ENCODE data around the gene ZBTB40. TPM values are rescaled to one million over a fixed set of nuclear protein-coding genes. Genes with fewer than 3 reads are reported as not detected.

The ZBTB40 gene
- polyA plus RNA-seq, 3 donors, result 1.1 to 17.8 (median 1.3) TPM

DNA sequence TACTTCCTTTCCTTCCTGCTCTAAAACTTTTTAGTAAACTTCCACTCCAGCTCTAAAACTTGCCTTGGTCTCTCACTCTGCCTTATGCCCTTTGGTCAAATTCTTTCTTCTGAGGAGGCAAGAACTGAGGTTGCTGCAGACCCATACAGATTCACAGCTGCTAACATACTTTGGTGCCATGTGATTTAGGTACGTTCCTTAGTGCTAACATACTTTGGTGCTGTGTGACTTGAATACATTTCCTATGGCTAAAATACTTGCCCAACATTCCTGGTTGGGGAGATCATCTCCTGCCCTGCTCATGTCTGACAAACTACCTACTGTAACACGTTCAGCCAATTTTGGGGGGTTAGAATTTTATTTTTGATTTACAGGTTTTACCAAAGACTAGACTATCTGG, 6.8 kb upstream of the ZBTB40 start:
- Mint-ChIP-seq H3K27ac (peak overlapping the region in 1 of 7 donors; percentile 47), H3K27me3 (ENCODE audit: low read depth in 3 of 3) (peaks cover 7 to 15% (median 8%) of the 10 kb centered on the region in 3 donors), H3K9me3 (peaks cover 17 to 23% (median 20%) of the 10 kb centered on the region in 7 donors), H3K36me3 (no peaks in the 10 kb centered on the region), H3K4me1 (no peaks in the 10 kb centered on the region), H3K4me3 (no peak overlapping the region)
- TF ChIP-seq, protein P1, sequence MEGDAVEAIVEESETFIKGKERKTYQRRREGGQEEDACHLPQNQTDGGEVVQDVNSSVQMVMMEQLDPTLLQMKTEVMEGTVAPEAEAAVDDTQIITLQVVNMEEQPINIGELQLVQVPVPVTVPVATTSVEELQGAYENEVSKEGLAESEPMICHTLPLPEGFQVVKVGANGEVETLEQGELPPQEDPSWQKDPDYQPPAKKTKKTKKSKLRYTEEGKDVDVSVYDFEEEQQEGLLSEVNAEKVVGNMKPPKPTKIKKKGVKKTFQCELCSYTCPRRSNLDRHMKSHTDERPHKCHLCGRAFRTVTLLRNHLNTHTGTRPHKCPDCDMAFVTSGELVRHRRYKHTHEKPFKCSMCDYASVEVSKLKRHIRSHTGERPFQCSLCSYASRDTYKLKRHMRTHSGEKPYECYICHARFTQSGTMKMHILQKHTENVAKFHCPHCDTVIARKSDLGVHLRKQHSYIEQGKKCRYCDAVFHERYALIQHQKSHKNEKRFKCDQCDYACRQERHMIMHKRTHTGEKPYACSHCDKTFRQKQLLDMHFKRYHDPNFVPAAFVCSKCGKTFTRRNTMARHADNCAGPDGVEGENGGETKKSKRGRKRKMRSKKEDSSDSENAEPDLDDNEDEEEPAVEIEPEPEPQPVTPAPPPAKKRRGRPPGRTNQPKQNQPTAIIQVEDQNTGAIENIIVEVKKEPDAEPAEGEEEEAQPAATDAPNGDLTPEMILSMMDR (IDR thresholded peaks at IDR 0.05), result no peak
- H4K20me1 ChIP-seq (ENCODE audit: insufficient read depth, low read length), result no peaks in the 10 kb centered on the region
- no peak overlapping the region for H2AFZ ChIP-seq (ENCODE audit: insufficient read depth, low read depth, low read length, poor library complexity, severe bottlenecking)
- H3K4me2 ChIP-seq (replicated peaks; ENCODE audit: extremely low read depth, low read length, poor library complexity, severe bottlenecking), result no peak overlapping the region
- H3K36me3 ChIP-seq (replicated peaks in 1 of 2; ENCODE audit: control insufficient read depth in 1 of 2, insufficient read depth in 2 of 2, low read length in 2 of 2), result no peaks in the 10 kb centered on the region
- no peaks in the 10 kb centered on the region for H3K4me1 ChIP-seq (ENCODE audit: control insufficient read depth in 1 of 2, insufficient read depth in 2 of 2, low read length in 2 of 2)
- no peaks in the 10 kb centered on the region for H3K27me3 ChIP-seq (ENCODE audit: control insufficient read depth in 2 of 2, insufficient read depth in 2 of 2, low read length in 2 of 2)
- no peaks in the 10 kb centered on the region for H3K79me2 ChIP-seq (ENCODE audit: insufficient read depth, low read length)
- H3K9me3 ChIP-seq (replicated peaks in 1 of 2; ENCODE audit: control insufficient read depth in 1 of 2, insufficient read depth in 1 of 2, low read length in 2 of 2), result peaks cover 8 to 18% of the 10 kb centered on the region in 2 donors
- H3K4me3 ChIP-seq (replicated peaks in 1 of 3; ENCODE audit: low read depth in 2 of 3, low read length in 3 of 3), result no peak overlapping the region
- intact Hi-C loops (cut with micrococcal nuclease), result no loop called here
- DNase-seq, result no peak
- no CpG with 5 or more reads among the region's 2 CpGs for WGBS (ENCODE audit: insufficient coverage)
- no peak overlapping the region for H3K9ac ChIP-seq (ENCODE audit: insufficient read depth, low read length, poor library complexity, severe bottlenecking)
- H3K27ac ChIP-seq (ENCODE audit: low read depth in 1 of 2, low read length in 2 of 2), result no peak overlapping the region

DNA sequence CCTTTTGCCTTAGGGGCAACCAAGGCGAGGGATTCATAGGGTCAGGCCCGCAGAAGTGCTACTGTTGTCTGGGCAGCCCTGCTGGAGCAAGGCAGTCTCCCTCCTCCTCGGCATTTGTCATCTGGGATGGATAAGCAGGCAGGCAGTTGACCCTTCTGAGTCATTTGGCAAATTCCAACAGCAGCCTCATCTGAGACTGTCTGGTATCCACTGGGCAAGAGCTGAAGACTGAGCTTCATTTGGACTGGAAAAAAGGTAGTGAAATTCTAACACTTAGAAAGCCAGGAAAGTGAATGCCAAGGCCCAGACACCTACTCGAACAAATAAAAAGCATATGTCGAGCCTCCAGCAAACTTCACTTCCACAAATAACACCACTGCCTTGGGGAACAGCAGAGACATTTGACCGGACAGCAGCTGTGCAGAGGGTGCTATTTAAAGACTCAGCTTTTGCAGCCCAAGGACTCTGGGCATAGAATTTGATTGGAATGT, 4.0 kb upstream of the ZBTB40 start:
- peaks cover 10 to 13% of the 10 kb centered on the region in 2 donors for H3K4me1 ChIP-seq (ENCODE audit: control insufficient read depth in 1 of 2, insufficient read depth in 2 of 2, low read length in 2 of 2)
- H4K20me1 ChIP-seq (ENCODE audit: insufficient read depth, low read length), result no peaks in the 10 kb centered on the region
- no peak for DNase-seq
- H3K36me3 ChIP-seq (replicated peaks in 1 of 2; ENCODE audit: control insufficient read depth in 1 of 2, insufficient read depth in 2 of 2, low read length in 2 of 2), result no peaks in the 10 kb centered on the region
- intact Hi-C loops (cut with micrococcal nuclease), result no loop called here
- H3K79me2 ChIP-seq (ENCODE audit: insufficient read depth, low read length), result peaks cover 4% of the 10 kb centered on the region
- H3K27ac ChIP-seq (ENCODE audit: low read depth in 1 of 2, low read length in 2 of 2), result no peak overlapping the region
- no peak overlapping the region for H3K4me2 ChIP-seq (replicated peaks; ENCODE audit: extremely low read depth, low read length, poor library complexity, severe bottlenecking)
- peak overlapping the region; percentile 11 for H2AFZ ChIP-seq (ENCODE audit: insufficient read depth, low read depth, low read length, poor library complexity, severe bottlenecking)
- WGBS (ENCODE audit: insufficient coverage), result 87% methylated on average over 3 of the region's 6 CpGs
- H3K4me3 ChIP-seq (replicated peaks in 1 of 3; ENCODE audit: low read depth in 2 of 3, low read length in 3 of 3), result no peak overlapping the region
- Mint-ChIP-seq H3K4me3 (no peak overlapping the region), H3K27me3 (ENCODE audit: low read depth in 3 of 3) (peaks cover 4 to 14% (median 7%) of the 10 kb centered on the region in 3 donors), H3K4me1 (peaks cover 5% of the 10 kb centered on the region), H3K36me3 (no peaks in the 10 kb centered on the region), H3K27ac (no peak overlapping the region), H3K9me3 (peaks cover 0 to 3% (median 0%) of the 10 kb centered on the region in 7 donors)
- TF ChIP-seq, protein P1 (IDR thresholded peaks at IDR 0.05), result no peak
- H3K9ac ChIP-seq (ENCODE audit: insufficient read depth, low read length, poor library complexity, severe bottlenecking), result no peak overlapping the region
- H3K27me3 ChIP-seq (ENCODE audit: control insufficient read depth in 2 of 2, insufficient read depth in 2 of 2, low read length in 2 of 2), result no peaks in the 10 kb centered on the region
- no peaks in the 10 kb centered on the region for H3K9me3 ChIP-seq (replicated peaks in 1 of 2; ENCODE audit: control insufficient read depth in 1 of 2, insufficient read depth in 1 of 2, low read length in 2 of 2)
